HG03439 (cell line): ENCODE results near the gene TACO1.

ENCODE experiments used
- ATAC-seq: cut with Tn5 transposase; IDR thresholded peaks from one replicate; pipeline ENCODE4 v1.9.1; 2021; ENCODE audit warnings: mild to moderate bottlenecking, moderate library complexity; ENCODE audit not compliant: unreplicated experiment

The TACO1 gene

DNA sequence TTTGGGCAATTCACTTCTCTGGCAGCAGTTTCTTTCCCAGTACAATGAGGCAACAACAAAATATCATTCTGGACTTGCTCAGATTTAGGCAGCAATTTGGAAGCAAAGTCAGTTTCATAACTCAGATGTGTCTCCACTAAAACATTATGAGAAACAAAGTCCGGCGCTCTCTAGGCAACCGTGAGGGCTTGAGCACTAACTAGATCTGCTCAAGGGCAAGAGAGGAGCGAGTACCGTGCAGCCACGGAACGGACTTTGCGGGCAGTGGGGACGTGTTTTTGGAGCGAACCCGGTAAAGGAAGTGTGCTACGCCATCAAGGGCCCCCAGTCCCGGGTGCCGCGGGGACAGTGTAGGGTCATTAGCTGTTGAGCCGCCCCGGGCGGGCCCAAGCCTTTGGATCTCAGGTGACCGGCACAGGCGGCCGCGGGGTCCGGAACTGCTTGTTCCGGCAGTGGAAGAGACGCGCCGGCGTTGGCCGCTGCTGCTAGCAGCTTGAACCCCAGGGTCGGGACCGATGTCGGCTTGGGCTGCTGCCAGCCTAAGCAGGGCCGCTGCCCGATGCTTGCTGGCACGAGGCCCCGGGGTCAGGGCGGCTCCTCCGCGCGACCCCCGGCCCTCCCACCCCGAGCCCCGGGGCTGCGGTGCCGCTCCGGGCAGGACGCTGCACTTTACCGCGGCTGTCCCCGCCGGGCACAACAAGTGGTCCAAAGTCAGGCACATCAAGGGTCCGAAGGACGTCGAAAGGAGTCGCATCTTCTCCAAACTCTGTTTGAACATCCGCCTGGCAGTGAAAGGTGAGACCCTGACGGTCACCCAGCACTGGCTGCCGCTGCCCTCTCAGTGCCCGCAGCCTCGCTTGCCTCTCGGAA, at the start of gene TACO1:
TSS of gene TACO1 (plus strand) at position 327 of the 870 bp plus-strand sequence. CDS start at position 516, 189 bp downstream.
- ATAC-seq = peak; percentile 90

DNA sequence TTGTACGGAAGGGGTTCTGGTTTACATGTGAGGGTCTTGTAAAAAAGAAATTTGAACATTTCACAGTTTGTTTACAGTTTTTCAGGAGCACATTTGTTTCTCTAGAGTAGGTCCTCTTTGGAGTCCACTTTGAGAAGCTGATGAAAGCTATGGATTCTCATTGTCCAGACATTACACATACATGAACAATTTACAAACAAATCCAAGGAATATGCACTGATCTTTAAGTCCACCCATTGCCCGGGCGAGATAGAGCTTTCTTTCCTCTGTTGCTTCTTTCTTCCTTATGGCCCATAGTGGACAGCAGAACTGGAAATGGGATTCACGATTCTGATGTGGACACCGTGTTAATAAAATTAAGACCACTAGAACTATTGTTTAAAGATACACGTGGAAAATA, 48.5 kb upstream of the TACO1 start:
- ATAC-seq = no peak

DNA sequence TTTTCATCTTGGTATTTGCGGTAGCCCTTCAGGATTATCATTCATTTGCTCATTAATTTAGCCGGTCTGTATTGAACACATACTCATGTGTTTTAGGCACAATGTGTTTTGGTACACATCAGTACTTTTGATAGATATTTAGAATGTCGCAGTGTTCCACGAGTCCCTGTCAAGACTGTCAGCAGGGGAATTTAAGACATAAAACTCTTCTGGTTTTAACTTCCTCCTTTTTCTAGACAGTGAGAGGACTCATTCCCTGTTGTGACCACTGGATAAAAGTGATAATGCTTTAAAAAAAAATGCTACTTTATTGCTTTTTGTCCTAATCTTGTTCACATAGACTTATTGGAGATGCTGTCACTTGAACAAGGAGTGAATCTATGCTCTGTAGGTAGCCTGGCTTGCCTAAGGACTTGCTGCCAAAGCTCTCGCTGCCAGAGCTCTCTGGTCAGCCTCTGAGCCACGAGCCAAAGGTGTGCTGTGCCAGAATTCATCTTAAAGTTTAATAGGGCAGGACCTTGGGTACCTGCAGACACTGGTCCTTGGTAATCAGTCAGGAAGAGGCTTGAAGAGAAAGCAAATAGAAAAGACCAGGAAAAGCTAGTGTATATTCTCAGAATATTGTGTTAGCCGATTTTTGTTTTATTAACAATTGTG, 45.1 kb upstream of the TACO1 start:
- no peak for ATAC-seq

GRCh38 chr17:63557416-63557815, 43.3 kb upstream of the TACO1 start:
- no peak for ATAC-seq

GRCh38 chr17:63558441-63558840, 42.3 kb upstream of the TACO1 start:
- no peak for ATAC-seq

GRCh38 chr17:63561819-63562218, 38.9 kb upstream of the TACO1 start:
- no peak for ATAC-seq

- ATAC-seq = no peak
Measured at GRCh38 chr17:63563339-63563738, 37.4 kb upstream of the TACO1 start.

DNA sequence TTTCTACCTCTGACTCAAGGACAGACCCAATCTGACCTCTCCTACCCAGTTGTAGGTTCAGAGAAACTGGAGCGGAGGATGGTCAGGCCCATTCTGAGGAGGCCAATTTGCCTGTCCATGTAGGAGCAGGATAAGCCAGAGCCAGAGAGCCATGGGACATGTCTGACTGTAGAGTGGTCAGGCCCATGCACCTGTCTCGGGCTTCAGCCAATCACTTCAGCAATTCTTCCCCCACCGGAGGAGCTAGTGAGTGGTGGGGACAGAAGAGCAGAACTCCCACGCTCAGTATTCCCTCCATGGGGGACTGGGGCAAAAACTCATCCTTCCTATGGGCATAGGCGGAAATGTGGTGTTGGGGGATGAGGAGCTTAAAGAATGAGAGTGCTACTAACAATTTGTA, 36.1 kb upstream of the TACO1 start:
- ATAC-seq = no peak

GRCh38 chr17:63567229-63567628, 33.5 kb upstream of the TACO1 start:
- no peak for ATAC-seq

DNA sequence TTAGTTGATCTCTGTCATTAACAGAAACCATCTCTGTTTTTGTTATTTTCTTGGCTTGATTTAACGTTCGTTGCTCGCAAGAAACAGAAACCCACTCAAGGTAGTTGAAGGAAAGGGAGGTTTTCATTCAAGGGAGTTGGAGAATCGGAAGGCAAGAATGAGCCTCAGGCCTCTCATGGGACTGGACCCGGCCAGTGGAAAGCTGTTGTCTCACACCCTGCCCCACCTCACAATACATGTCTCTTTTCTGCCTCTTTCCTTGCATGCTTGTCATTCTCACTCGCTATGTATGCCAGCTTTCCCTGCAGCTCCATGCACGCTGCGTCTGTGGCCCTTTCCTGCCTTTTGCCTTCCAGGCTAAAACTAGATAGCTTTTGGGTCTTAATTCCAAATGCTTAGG, 32.1 kb upstream of the TACO1 start:
- ATAC-seq = no peak

DNA sequence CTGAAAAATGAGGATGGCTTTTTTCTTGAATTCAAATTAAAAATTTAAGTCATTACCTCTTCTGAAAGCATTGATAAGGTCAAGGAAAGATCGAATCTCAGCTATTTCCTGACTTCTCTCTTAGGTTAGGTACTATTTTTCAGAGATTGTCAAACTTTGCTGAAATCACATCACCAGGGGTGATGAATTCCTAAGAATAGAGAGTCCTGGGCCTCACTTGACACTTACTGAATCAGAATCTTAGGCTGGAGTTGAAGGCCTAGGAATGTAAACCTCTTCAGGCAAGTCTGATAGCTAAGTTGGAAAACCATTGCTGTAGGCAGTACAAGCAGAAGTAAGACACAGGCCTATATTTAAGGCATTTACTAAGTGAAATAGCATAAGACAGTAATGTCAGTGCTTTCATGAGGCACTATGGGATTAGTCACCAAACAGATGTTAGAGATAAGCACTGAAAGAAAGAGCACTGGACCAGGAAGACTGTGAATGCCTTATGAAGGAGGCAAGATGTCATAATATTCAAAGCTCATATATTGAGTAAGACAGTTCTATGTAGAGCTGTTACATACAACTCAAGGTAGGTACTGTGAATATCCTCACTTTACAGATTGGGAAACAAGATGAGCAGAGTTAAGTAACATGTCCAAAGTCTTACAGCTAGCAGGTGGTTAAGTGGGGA, 28.9 kb upstream of the TACO1 start:
- ATAC-seq = no peak

DNA sequence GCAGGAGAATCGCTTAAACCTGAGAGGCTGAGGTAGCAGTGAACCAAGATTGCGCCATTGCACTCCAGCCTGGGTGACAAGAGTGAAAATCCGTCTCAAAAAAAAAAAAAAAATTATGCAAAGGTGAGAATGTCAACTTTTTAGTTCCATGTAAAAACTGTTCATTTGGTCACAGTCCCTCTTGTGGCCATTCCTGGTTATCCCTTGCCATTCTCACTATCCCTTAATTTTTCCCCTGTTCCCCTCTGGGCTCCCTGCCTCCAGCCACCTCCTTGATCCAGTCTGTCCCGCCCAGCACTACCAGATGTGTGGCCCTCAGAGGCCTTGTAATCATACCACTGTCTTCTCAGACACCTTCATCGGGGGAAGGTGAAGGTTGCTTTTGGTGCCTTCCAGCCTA, 27.1 kb upstream of the TACO1 start:
- no peak for ATAC-seq

DNA sequence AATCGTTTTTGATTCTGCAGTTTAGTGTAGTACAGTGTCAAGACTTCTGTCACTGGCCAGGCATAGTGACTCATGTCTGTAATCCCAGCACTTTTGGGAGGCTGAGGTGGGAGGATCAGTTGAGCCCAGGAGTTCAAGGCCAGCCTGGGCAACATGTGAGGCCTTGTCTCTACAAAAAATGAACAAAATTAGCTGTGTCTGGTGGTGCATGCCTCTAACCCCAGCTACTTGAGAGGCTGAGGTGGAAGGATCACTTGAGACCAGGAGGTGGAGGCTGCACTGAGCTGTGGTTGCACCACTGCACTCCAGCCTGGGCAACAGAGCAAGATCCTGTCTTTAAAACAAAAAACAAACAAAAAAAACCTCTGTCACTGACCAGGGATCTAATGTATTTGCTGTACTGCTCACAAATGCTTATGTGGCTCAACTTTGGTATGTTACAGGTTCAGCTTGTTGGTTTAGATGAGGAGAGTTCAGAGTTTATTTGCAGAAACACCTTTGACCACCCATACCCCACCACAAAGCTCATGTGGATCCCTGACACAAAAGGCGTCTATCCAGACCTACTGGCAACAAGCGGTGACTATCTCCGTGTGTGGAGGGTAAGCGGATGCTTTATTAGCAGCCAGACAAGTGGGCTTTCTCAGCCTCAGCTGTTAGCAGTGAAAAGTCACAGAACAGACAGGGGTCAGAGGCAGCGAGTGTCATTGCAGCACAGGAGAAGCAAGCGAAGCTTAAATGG, 22.5 kb upstream of the TACO1 start:
- no peak for ATAC-seq

DNA sequence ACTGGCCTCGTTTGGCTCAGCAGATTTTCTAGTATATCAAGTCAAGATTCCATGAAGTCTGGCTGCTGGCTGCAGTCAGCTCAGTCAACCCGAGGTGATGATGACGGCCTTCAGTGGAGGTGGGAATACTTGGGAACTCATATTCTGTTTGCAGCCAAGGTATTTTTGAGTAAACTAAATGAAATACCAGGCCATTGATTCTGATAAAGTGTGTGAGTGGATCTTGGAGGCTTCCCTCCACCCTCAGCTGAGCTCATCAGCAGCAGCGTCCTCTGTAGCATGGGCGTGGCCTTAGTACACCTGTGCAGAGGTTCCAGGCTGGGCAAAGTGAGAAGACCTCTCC, 22.0 kb upstream of the TACO1 start:
- no peak for ATAC-seq

GRCh38 chr17:63579633-63580032, 21.1 kb upstream of the TACO1 start:
- ATAC-seq = no peak

GRCh38 chr17:63587770-63588169, 12.9 kb upstream of the TACO1 start:
- no peak for ATAC-seq

- ATAC-seq = no peak
Measured at GRCh38 chr17:63588797-63589196, 11.9 kb upstream of the TACO1 start.

- no peak for ATAC-seq
Measured at GRCh38 chr17:63589646-63590045, 11.0 kb upstream of the TACO1 start.

DNA sequence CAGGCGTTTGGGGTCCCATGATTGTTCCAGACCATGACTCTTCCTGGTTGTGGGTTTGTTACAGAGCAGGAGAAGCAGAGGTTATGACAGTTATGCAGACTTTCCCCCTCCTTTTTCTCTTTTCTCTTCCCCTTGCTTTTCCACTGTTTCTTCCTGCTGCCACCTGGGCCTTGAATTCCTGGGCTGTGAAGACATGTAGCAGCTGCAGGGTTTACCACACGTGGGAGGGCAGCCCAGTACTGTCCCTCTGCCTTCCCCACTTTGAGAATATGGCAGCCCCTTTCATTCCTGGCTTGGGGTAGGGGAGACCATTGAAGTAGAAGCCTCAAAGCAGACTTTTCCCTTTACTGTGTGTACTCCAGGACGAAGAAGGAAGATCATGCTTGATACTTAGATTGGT, 7.9 kb upstream of the TACO1 start:
- ATAC-seq = no peak

DNA sequence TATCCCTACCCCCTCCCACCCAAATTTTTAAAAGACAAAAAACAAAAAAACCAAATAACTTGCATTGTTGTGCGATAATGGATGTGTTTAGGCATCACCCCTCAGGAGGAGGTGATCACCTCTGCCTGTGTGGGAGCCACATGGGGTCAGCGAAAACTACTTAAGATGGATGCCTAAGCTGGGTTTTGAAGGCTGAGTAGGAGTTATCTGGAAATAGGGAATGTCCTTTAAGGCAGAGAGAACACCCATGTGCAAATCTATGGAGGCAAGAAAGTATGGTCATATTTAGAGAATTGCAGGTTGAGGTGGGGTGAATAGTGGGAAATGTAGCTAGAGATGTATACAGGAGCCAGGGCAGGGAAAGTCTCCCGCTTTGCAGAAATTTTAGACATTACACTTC, 5.6 kb upstream of the TACO1 start:
- no peak for ATAC-seq

DNA sequence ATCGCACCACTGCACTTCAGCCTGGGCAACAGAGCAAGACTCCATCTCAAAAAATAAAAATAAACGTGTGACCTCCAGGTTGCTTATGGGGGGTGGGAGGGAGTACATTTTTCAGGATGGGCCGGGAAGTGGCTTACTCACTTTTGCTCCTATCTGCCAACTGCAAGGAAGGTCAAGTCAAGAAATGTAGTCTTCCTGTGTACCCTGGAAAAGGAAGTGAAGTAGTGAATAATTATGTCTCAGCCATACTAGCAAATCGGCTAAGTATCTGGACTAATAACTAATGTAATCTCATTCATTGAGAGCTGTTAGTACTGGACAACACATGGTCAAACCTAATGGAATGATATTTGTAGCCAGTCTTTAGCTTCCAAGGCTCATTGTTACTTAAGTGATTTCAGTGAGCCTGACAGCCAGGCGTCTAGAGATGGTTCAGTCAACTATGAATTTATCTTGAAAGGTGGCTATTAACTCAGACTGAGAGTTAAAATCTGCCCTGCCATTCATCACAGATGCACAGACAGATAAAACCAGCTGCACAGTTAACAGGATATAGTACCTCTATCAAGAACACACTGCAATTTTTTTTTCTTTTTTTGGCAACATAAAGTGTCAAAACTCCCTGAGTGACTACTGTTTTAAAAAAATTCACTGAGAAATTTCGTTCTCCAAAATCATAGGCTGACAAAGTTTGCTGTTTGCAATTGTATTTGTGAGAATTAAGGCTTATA, 3.7 kb upstream of the TACO1 start:
- no peak for ATAC-seq
